Activated CD8-positive, alpha-beta memory T cell treated with anti-CD3 and anti-CD28 coated beads, Interleukin-2, amount 10 ng/mL, durations not matched to agents 7 days and 5 days (primary cell): ENCODE data around the gene ITPRID2. TPM values are rescaled to one million over a fixed set of nuclear protein-coding genes. Genes with fewer than 3 reads are reported as not detected.

Experiments used
- ATAC-seq: fragments of 150-1000 bp; cut with Tn5 transposase; one replicate; pipeline ENCODE4 v1.10.0; 2021; ENCODE audit warnings: moderate library complexity
- CTCF ChIA-PET: fragments of 350-600 bp; sonication (Branson Sonifier 250); formaldehyde crosslinking; loops from one replicate; lab custom pipeline; 2021; ENCODE audit warnings: antibody characterized with exemption; lab: Charles Lee
- DNase-seq: peaks from one replicate; pipeline ENCODE4 v3.0.0-alpha.2; 2020
- H3K27ac Mint-ChIP-seq: one replicate; pipeline ENCODE4 v1.8.0; 2021; ENCODE audit warnings: mild to moderate bottlenecking, mixed read lengths
- H3K27me3 Mint-ChIP-seq: one replicate; pipeline ENCODE4 v1.8.0; 2021; ENCODE audit warnings: mixed read lengths
- H3K36me3 Mint-ChIP-seq: one replicate; pipeline ENCODE4 v1.8.0; 2021; ENCODE audit warnings: mild to moderate bottlenecking, mixed read lengths
- H3K4me1 Mint-ChIP-seq: one replicate; pipeline ENCODE4 v1.8.0; 2021; ENCODE audit warnings: mixed read lengths
- H3K4me3 Mint-ChIP-seq: one replicate; pipeline ENCODE4 v1.8.0; 2021; ENCODE audit warnings: mild to moderate bottlenecking, moderate library complexity, mixed read lengths
- H3K9me3 Mint-ChIP-seq: one replicate; pipeline ENCODE4 v1.8.0; 2022; ENCODE audit warnings: low read depth, mixed read lengths
- total RNA-seq, 2 experiments: library from RNA; stranded (reverse); gene quantifications; one replicate each; pipeline ENCODE4 v1.2.3, GENCODE V29; 2021

Gene ITPRID2
- total RNA-seq, 2 experiments from 2014 or later: 51.9 to 68.6 TPM

- no peak overlapping the region for H3K27ac Mint-ChIP-seq
- H3K4me1 Mint-ChIP-seq: peaks cover 12% of the 10 kb centered on the region
- ATAC-seq (no peak), DNase-seq (no peak)
- H3K9me3 Mint-ChIP-seq: no peaks in the 10 kb centered on the region
- no peak overlapping the region for H3K4me3 Mint-ChIP-seq
- no peaks in the 10 kb centered on the region for H3K27me3 Mint-ChIP-seq
- CTCF ChIA-PET: no interaction called here
- peaks cover 35% of the 10 kb centered on the region for H3K36me3 Mint-ChIP-seq
These were observed 16.1 kb downstream of the ITPRID2 start for GRCh38 chr2:181907635-181908034.

- Mint-ChIP-seq H3K27me3 (no peaks in the 10 kb centered on the region), H3K36me3 (peaks cover 34% of the 10 kb centered on the region), H3K9me3 (no peaks in the 10 kb centered on the region), H3K4me3 (no peak overlapping the region), H3K27ac (no peak overlapping the region), H3K4me1 (peaks cover 7% of the 10 kb centered on the region)
- DNase-seq (no peak), ATAC-seq (no peak)
- CTCF ChIA-PET: interaction anchor here (1.6 kb wide), 1 partner anchor 168 kb away, joined by 5 read pairs; no protein-coding TSS in a partner anchor
These were observed 18.7 kb downstream of the ITPRID2 start for GRCh38 chr2:181910028-181910831.

GRCh38 chr2:181911830-181912229, 20.3 kb downstream of the ITPRID2 start:
- H3K27me3 Mint-ChIP-seq: no peaks in the 10 kb centered on the region
- H3K36me3 Mint-ChIP-seq: peaks cover 39% of the 10 kb centered on the region
- H3K4me1 Mint-ChIP-seq: peaks cover 5% of the 10 kb centered on the region
- no peak for DNase-seq
- no peak for ATAC-seq
- H3K4me3 Mint-ChIP-seq: no peak overlapping the region
- H3K27ac Mint-ChIP-seq: no peak overlapping the region
- no peaks in the 10 kb centered on the region for H3K9me3 Mint-ChIP-seq
- CTCF ChIA-PET: interaction anchor here (0.9 kb wide), 1 partner anchor 20 kb away, joined by 3 read pairs; no protein-coding TSS in a partner anchor

GRCh38 chr2:181915102-181915501, 23.6 kb downstream of the ITPRID2 start:
- Mint-ChIP-seq H3K4me3 (no peak overlapping the region), H3K9me3 (no peaks in the 10 kb centered on the region), H3K4me1 (no peaks in the 10 kb centered on the region)

GRCh38 chr2:181916726-181917718, 25.5 kb downstream of the ITPRID2 start:
- peaks cover 35% of the 10 kb centered on the region for H3K36me3 Mint-ChIP-seq
- H3K4me3 Mint-ChIP-seq: no peak overlapping the region
- H3K27ac Mint-ChIP-seq: no peak overlapping the region
- ATAC-seq (no peak), DNase-seq (no peak)
- CTCF ChIA-PET: no interaction called here
- no peaks in the 10 kb centered on the region for H3K27me3 Mint-ChIP-seq
- H3K9me3 Mint-ChIP-seq: no peaks in the 10 kb centered on the region
- no peaks in the 10 kb centered on the region for H3K4me1 Mint-ChIP-seq

More at GRCh38 chr2:181915102-181915501, 23.6 kb downstream of the ITPRID2 start:
- no peaks in the 10 kb centered on the region for H3K27me3 Mint-ChIP-seq
- H3K36me3 Mint-ChIP-seq: peaks cover 36% of the 10 kb centered on the region
- no peak for ATAC-seq
- CTCF ChIA-PET: interaction anchor here (1.9 kb wide), 1 partner anchor 172 kb away, joined by 4 read pairs; no protein-coding TSS in a partner anchor
- no peak overlapping the region for H3K27ac Mint-ChIP-seq
- DNase-seq: no peak

- DNase-seq: no peak
- ATAC-seq: no peak
- CTCF ChIA-PET: no interaction called here
- H3K4me3 Mint-ChIP-seq: no peak overlapping the region
- no peaks in the 10 kb centered on the region for H3K27me3 Mint-ChIP-seq
- peaks cover 45% of the 10 kb centered on the region for H3K36me3 Mint-ChIP-seq
- H3K4me1 Mint-ChIP-seq: no peaks in the 10 kb centered on the region
- H3K27ac Mint-ChIP-seq: no peak overlapping the region
- H3K9me3 Mint-ChIP-seq: no peaks in the 10 kb centered on the region
These were observed 26.7 kb downstream of the ITPRID2 start for GRCh38 chr2:181918188-181918587.

- Mint-ChIP-seq H3K27me3 (no peaks in the 10 kb centered on the region), H3K36me3 (peaks cover 44% of the 10 kb centered on the region), H3K4me1 (peaks cover 2% of the 10 kb centered on the region), H3K9me3 (peaks cover 3% of the 10 kb centered on the region), H3K4me3 (no peak overlapping the region), H3K27ac (no peak overlapping the region)
- CTCF ChIA-PET: interaction anchor here (0.9 kb wide), 1 partner anchor 208 kb away, joined by 3 read pairs; no protein-coding TSS in a partner anchor
- DNase-seq: no peak
- ATAC-seq: no peak
These were observed 31.6 kb downstream of the ITPRID2 start for GRCh38 chr2:181923121-181923520.

GRCh38 chr2:181924336-181924735, 32.8 kb downstream of the ITPRID2 start:
- H3K9me3 Mint-ChIP-seq: peaks cover 3% of the 10 kb centered on the region
- H3K27ac Mint-ChIP-seq: no peak overlapping the region
- H3K4me1 Mint-ChIP-seq: peaks cover 2% of the 10 kb centered on the region
- peaks cover 41% of the 10 kb centered on the region for H3K36me3 Mint-ChIP-seq
- H3K27me3 Mint-ChIP-seq: no peaks in the 10 kb centered on the region
- no peak overlapping the region for H3K4me3 Mint-ChIP-seq
- ATAC-seq: no peak
- DNase-seq: no peak
- CTCF ChIA-PET: no interaction called here

- peaks cover 26% of the 10 kb centered on the region for H3K27me3 Mint-ChIP-seq
- no peaks in the 10 kb centered on the region for H3K4me1 Mint-ChIP-seq
- CTCF ChIA-PET: no interaction called here
- H3K27ac Mint-ChIP-seq: no peak overlapping the region
- no peaks in the 10 kb centered on the region for H3K9me3 Mint-ChIP-seq
- H3K36me3 Mint-ChIP-seq: peaks cover 14% of the 10 kb centered on the region
- DNase-seq: no peak
- no peak for ATAC-seq
- H3K4me3 Mint-ChIP-seq: no peak overlapping the region
These were observed 43.2 kb downstream of the ITPRID2 start for GRCh38 chr2:181934694-181935093.

- ATAC-seq (no peak), DNase-seq (no peak)
- H3K4me3 Mint-ChIP-seq: no peak overlapping the region
- H3K27me3 Mint-ChIP-seq: peaks cover 28% of the 10 kb centered on the region
- CTCF ChIA-PET: no interaction called here
- no peak overlapping the region for H3K27ac Mint-ChIP-seq
- no peaks in the 10 kb centered on the region for H3K9me3 Mint-ChIP-seq
- H3K36me3 Mint-ChIP-seq: no peaks in the 10 kb centered on the region
- H3K4me1 Mint-ChIP-seq: no peaks in the 10 kb centered on the region
These were observed 45.9 kb downstream of the ITPRID2 start for GRCh38 chr2:181937473-181937872.

- no peak for ATAC-seq
- CTCF ChIA-PET: no interaction called here
- no peak overlapping the region for H3K27ac Mint-ChIP-seq
- no peaks in the 10 kb centered on the region for H3K36me3 Mint-ChIP-seq
- H3K4me1 Mint-ChIP-seq: no peaks in the 10 kb centered on the region
- no peak for DNase-seq
- peaks cover 39% of the 10 kb centered on the region for H3K27me3 Mint-ChIP-seq
- H3K4me3 Mint-ChIP-seq: no peak overlapping the region
- H3K9me3 Mint-ChIP-seq: no peaks in the 10 kb centered on the region
These were observed 52.0 kb downstream of the ITPRID2 start for GRCh38 chr2:181943411-181944124.

- no peak for ATAC-seq
- Mint-ChIP-seq H3K9me3 (no peaks in the 10 kb centered on the region), H3K27me3 (peaks cover 39% of the 10 kb centered on the region), H3K36me3 (no peaks in the 10 kb centered on the region), H3K27ac (no peak overlapping the region), H3K4me3 (no peak overlapping the region), H3K4me1 (no peaks in the 10 kb centered on the region)
- DNase-seq: no peak
- CTCF ChIA-PET: no interaction called here
These were observed 52.8 kb downstream of the ITPRID2 start for GRCh38 chr2:181944164-181944913.
